ENCODE measurements around the gene LRGUK.
"Not testable (repeated sequence)": the region's sequence is repeated elsewhere in the genome, so short reads cannot be mapped to it uniquely, and the experiment has no call there.

LRGUK gene

GRCh38 chr7:134290286-134290685 is 163.1 kb downstream of the LRGUK start:
- DNase-seq (ENCODE audit: low read depth, low spot score): no peak
- ChIA-PET POLR2A (no interaction called here), CTCF (no interaction called here)
- no peak overlapping the region for H3K4me3 ChIP-seq (ENCODE audit: low read depth, low read length)
- no peak for TF ChIP-seq CTCF (IDR thresholded peaks at IDR 0.05; ENCODE audit: insufficient read depth, low read length, missing control alignments)

GRCh38 chr7:134293002-134293740 is 166.0 kb downstream of the LRGUK start:
- ChIA-PET POLR2A (no interaction called here), CTCF (no interaction called here)
- H3K4me3 ChIP-seq (ENCODE audit: low read depth, low read length): no peak overlapping the region
- no peak for DNase-seq (ENCODE audit: low read depth, low spot score)
- no peak for TF ChIP-seq CTCF (IDR thresholded peaks at IDR 0.05; ENCODE audit: insufficient read depth, low read length, missing control alignments)

- H3K4me3 ChIP-seq (ENCODE audit: low read depth, low read length); POLR2A ChIA-PET; DNase-seq (ENCODE audit: low read depth, low spot score); CTCF ChIA-PET: not testable (repeated sequence)
These were observed 168.8 kb downstream of the LRGUK start for GRCh38 chr7:134295982-134296381.

- CTCF ChIA-PET: no interaction called here
- H3K4me3 ChIP-seq (ENCODE audit: low read depth, low read length): no peak overlapping the region
- no peak for TF ChIP-seq CTCF (IDR thresholded peaks at IDR 0.05; ENCODE audit: insufficient read depth, low read length, missing control alignments)
- no peak for DNase-seq (ENCODE audit: low read depth, low spot score)
- POLR2A ChIA-PET: no interaction called here
These were observed 170.3 kb downstream of the LRGUK start for GRCh38 chr7:134297489-134297888.

- ChIA-PET POLR2A (no interaction called here), CTCF (no interaction called here)
- DNase-seq (ENCODE audit: low read depth, low spot score): no peak
- H3K4me3 ChIP-seq (ENCODE audit: low read depth, low read length): no peak overlapping the region
- no peak for TF ChIP-seq CTCF (IDR thresholded peaks at IDR 0.05; ENCODE audit: insufficient read depth, low read length, missing control alignments)
These were observed 172.0 kb downstream of the LRGUK start for GRCh38 chr7:134298902-134299683.

GRCh38 chr7:134300988-134301387 is 173.8 kb downstream of the LRGUK start:
- TF ChIP-seq CTCF (IDR thresholded peaks at IDR 0.05; ENCODE audit: insufficient read depth, low read length, missing control alignments): no peak
- ChIA-PET CTCF (interaction anchor here (0.8 kb wide), 1 partner anchor 152 kb away, joined by 3 read pairs; no protein-coding TSS in a partner anchor), POLR2A (no interaction called here)
- H3K4me3 ChIP-seq (ENCODE audit: low read depth, low read length): no peak overlapping the region
- DNase-seq (ENCODE audit: low read depth, low spot score): no peak
